Omental fat pad (tissue), 4 donors: ENCODE data around the gene GJB4. TPM values are rescaled to one million over a fixed set of nuclear protein-coding genes. Genes with fewer than 3 reads are reported as not detected.
A peak's percentile ranks its signal among the peaks of the same experiment; 100 is the strongest.

Experiments used
- ATAC-seq: fragments of 150-250 bp; one replicate; pipeline ENCODE4 v1.9.1; 2016; ENCODE audit warnings: mild to moderate bottlenecking, moderate library complexity; ENCODE audit not compliant: low FRiP score
- DNase-seq: peaks from one replicate; pipeline ENCODE4 v3.0.0-alpha.2; 2019; ENCODE audit warnings: low spot score
- total RNA-seq, 4 donors: library from RNA; depleted of rRNA; stranded (reverse); fragments of >200 nt; gene quantifications; one replicate each; pipeline ENCODE4 v1.1.0, GENCODE V29; 2016
- TF ChIP-seq, protein P1 (sequence below), 3 donors: fragments of 450-650 bp; IDR thresholded peaks; one replicate each; pipeline ENCODE4 v1.5.1; 2016 to 2017; ENCODE audit warnings: antibody characterized with exemption in 3 of 3, mild to moderate bottlenecking in 3 of 3, moderate library complexity in 2 of 3

Gene GJB4
- total RNA-seq, 4 donors from 2014 or later, result not detected

DNA sequence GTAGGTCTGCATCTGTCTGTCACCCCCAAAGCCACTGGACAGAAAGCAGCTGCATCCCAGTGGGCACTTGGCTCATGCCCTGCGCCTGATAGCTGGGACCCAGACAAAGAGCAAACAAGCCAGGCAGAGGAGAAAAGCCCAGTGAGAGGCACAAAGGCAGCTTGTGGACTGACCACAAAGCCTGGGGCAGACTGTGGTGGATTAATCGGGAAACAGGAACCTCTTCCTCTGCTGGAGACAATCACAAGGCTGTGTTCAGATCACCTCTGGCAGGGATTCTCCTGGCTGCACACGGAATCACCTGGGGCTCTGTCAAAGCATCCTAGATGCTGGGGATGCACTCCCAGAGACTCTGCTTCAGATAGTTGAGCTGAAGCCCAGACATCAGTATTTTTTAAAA is 19.9 kb upstream of the GJB4 start:
- TF ChIP-seq, protein P1, sequence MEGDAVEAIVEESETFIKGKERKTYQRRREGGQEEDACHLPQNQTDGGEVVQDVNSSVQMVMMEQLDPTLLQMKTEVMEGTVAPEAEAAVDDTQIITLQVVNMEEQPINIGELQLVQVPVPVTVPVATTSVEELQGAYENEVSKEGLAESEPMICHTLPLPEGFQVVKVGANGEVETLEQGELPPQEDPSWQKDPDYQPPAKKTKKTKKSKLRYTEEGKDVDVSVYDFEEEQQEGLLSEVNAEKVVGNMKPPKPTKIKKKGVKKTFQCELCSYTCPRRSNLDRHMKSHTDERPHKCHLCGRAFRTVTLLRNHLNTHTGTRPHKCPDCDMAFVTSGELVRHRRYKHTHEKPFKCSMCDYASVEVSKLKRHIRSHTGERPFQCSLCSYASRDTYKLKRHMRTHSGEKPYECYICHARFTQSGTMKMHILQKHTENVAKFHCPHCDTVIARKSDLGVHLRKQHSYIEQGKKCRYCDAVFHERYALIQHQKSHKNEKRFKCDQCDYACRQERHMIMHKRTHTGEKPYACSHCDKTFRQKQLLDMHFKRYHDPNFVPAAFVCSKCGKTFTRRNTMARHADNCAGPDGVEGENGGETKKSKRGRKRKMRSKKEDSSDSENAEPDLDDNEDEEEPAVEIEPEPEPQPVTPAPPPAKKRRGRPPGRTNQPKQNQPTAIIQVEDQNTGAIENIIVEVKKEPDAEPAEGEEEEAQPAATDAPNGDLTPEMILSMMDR (IDR thresholded peaks at IDR 0.05), result no peak
- DNase-seq (no peak), ATAC-seq (no peak)

DNA sequence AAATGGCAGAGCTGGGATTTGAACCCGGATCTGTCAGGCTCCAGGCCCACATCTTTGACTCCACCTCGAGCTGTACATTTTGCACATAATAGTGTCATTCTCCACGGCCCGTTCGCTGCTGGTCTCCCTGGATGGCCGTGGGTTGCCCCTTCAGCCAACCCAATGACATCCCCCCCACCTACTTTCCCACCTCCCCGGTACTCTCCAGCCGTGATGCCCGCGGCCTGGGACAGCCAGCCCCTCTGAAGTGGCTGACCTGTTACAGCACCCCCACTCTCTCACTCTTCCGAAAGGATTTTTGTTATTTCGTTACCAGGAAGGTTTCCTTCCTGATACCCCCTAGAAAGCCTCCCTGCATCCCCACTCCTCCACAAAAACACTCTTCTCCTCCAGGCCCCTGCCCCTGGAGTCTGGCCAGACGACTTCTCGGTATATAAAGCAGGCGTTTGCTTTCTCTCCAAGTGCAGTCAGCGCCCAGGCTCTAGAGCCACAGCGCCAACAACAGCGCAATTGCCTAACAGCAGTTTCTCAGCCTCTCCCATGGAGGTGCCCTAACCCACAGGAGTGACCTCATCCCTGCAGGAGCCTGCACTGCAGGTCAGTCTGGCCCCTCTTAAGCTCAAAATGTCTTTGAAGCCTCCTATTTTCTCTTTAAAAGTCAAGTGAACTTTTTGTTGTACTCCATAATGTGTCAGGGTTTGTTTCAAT is 19.2 kb upstream of the GJB4 start:
- DNase-seq (no peak), ATAC-seq (no peak)
- TF ChIP-seq, protein P1 (IDR thresholded peaks at IDR 0.05), result no peak

DNA sequence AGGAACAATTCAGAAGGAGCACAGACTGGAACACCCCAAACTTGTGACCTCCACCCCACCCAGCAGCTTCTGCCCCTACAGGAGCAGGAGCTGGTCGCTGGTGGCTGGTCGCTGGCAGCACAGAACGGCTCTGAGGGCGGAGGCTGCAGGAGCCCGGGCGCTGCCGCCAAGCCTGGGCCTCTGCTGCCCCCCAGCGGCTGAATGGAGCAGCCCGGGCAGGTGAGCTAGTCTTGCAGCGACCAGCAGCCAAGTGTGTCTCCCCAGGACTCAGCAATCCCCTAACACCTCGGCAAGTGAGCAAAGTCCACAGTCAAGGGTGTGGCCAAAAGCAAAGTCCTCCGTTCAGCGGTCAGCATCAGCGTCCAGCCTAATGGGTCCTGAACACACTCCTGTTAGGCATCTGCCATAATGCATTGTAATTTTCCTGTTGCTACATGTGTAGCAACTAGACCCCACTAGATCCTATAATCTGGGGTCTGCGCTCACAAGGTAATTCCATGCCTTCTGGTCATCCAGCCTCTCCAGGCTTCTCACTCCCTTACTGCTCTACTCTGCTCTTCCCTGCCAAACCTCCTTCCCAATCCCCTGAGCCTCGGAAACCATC is 16.8 kb upstream of the GJB4 start:
- DNase-seq, result peak; percentile 59
- ATAC-seq, result no peak

DNA sequence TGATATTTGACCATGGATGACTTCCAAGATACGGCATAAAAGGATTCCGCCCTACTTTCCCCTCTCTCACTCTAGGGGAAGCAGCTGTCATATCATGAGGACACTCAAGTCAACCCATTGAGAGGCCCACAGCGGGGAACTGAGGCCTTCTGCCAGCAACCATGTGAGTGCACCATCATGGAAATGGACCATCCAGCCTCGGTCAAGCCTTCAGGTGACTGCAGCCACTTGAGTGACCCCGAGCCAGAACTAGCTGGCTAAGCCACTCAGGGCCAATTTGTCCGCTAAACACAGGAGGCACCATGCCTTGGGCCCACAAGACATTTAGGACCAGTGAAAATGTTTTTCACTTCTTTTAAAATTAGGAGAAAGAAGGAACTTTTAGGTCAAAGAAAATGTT is 15.8 kb upstream of the GJB4 start:
- DNase-seq (no peak), ATAC-seq (no peak)
- TF ChIP-seq, protein P1 (IDR thresholded peaks at IDR 0.05), result no peak

More for the DNA sequence above, 16.8 kb upstream of the GJB4 start:
- TF ChIP-seq, protein P1 (IDR thresholded peaks at IDR 0.05), result peak in 1 of 3 donors; percentile 30

DNA sequence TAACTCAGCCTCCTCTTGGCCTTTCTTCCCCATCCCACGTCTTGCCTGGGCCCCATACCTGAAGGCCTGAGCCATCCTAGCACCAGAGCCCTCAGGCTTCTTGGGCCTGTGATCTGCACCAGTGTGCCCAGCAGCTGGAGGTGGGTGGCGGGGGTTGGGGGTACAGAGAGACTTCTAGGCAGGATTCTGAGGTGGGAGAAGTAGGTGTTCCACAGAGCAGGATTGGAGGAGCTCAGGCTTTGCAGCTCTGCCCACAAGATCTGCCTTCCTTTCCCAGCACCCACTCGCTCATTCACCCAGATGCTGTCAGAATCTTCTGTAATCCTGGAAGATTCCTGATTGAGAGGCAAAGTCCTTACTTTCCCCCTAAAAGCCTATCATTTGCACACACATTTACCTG is 14.7 kb upstream of the GJB4 start:
- TF ChIP-seq, protein P1 (IDR thresholded peaks at IDR 0.05), result no peak
- DNase-seq (no peak), ATAC-seq (no peak)

- ATAC-seq (no peak), DNase-seq (no peak)
- TF ChIP-seq, protein P1 (IDR thresholded peaks at IDR 0.05), result no peak
Measured at GRCh38 chr1:34745666-34746065, 13.9 kb upstream of the GJB4 start.

- no peak for ATAC-seq
- TF ChIP-seq, protein P1 (IDR thresholded peaks at IDR 0.05), result no peak
- DNase-seq, result no peak
Measured at GRCh38 chr1:34746101-34746500, 13.4 kb upstream of the GJB4 start.
